AG04449 (cell line): ENCODE data around the gene POU3F1.

ENCODE experiments used
- CTCF ChIA-PET: fragments of 350-600 bp; formaldehyde crosslinking; extraction: SDS; loops from one replicate; lab custom pipeline; 2021; ENCODE audit warnings: antibody characterized with exemption; lab: Yijun Ruan, JAX
- POLR2A ChIA-PET: fragments of 400-600, 350-600 bp; formaldehyde crosslinking; extraction: SDS; loops from one replicate; lab custom pipeline; 2020; ENCODE audit warnings: antibody characterized with exemption, inconsistent platforms; lab: Yijun Ruan, JAX
- DNase-seq: peaks from one replicate; pipeline ENCODE4 v3.0.0-alpha.2; 2010; ENCODE audit warnings: low read depth, low spot score
- H3K4me3 ChIP-seq: 2 replicates; pipeline ENCODE4 v1.5.1; 2011; ENCODE audit warnings: low read depth, mild to moderate bottlenecking, control low read depth, low read length
- CTCF ChIP-seq: IDR thresholded peaks from one replicate; pipeline ENCODE4 v1.5.1; 2011; ENCODE audit warnings: mild to moderate bottlenecking, moderate library complexity, low read length, control low read depth, inconsistent platforms; ENCODE audit not compliant: insufficient read depth; ENCODE audit errors: missing control alignments

The POU3F1 gene

DNA sequence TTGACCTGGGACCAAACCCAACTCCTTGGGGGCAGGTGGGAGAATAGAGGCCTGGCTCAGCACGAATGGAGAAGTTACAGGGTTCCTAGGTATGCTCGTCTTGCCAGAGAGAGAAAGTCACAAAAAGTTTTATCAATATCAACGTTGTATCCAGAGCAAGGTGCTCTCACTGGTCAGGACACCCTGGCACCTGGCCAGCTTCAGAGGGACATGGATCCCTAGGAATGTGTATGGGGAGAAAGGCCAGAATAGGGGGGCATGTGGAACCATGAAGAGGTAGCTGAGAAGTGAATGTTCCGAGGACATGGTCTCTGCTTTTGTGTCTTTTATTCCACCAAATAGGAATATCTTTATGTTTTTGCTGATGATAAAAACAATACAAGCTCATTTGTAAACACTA, 9.4 kb upstream of the POU3F1 start:
- ChIA-PET CTCF (interaction anchor here (1.2 to 1.5 kb wide), 2 partner anchors 16 to 30 kb away, joined by 3 read pairs; no protein-coding TSS in a partner anchor), POLR2A (no interaction called here)
- DNase-seq, result no peak
- no peak for TF ChIP-seq CTCF
- no peak overlapping the region for H3K4me3 ChIP-seq

- TF ChIP-seq CTCF, result no peak
- DNase-seq, result no peak
- ChIA-PET CTCF (no interaction called here), POLR2A (no interaction called here)
- H3K4me3 ChIP-seq, result no peak overlapping the region
Observed at GRCh38 chr1:38055398-38055797, 8.8 kb upstream of the POU3F1 start.

GRCh38 chr1:38053416-38054091, 7.0 kb upstream of the POU3F1 start:
- CTCF ChIA-PET, result interaction anchor here (1.6 kb wide), 1 partner anchor 26 kb away, joined by 5 read pairs; no protein-coding TSS in a partner anchor
- POLR2A ChIA-PET, result no interaction called here
- no peak overlapping the region for H3K4me3 ChIP-seq
- TF ChIP-seq CTCF, result no peak
- no peak for DNase-seq

DNA sequence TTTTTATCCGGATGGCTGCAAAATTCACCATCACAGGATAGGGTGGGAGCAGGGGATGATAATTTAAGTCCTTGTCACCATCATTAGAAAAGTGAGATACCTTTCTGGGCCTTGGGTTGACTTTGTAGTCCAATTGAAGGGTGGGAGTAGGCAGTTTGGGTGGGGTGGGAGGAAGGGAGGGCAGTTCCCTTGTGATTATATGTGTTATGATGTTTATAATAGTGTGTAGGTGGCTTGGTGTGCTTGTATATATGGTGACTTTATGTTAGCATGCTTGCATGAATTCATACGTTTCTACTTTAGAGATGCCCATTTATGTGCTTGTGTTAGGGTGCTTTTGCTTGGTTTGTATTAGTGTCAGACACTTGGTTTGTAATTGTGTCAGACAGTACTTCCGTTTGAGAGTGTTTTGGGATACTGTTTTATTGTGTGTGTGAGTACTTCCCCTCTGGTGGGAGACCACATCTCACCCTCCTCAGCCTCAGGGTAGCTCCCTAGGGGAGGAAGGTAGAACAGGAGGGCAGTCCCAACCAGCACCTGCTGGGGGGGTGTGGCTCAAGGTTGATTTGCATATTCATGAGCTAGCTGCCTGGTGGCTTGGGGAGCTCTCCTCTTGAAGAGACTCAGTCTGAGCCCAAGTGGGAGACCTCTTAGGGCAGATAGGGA, 6.3 kb upstream of the POU3F1 start:
- ChIA-PET CTCF (interaction anchor here (1.6 kb wide), 1 partner anchor 26 kb away, joined by 5 read pairs; no protein-coding TSS in a partner anchor), POLR2A (no interaction called here)
- no peak for TF ChIP-seq CTCF

DNA sequence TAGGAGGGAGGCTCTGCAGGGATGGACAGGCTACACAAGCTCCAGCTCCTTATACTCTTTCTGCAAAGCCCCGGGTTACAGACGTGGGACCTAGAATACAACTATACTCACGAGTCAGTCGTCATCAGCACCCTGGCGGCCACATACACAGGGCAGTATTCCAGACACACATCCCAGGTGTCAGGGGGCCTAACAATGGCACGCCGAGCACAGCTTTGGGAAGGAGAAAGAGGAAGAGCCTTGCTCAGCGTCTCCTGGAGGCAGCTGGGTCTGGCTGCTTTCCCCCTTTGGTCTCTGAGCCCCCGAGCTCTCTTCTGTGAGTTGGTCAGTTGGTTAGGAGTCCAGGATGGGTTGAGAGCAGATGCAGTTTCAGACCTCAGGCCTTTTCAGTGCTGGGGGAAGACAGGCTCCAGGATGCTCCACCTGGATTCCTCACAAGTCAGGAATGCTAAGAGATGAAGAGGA, 4.5 kb upstream of the POU3F1 start:
- CTCF ChIA-PET, result no interaction called here
- DNase-seq, result no peak
- POLR2A ChIA-PET, result no interaction called here
- H3K4me3 ChIP-seq, result no peak overlapping the region
- no peak for TF ChIP-seq CTCF

More for the DNA sequence above, 6.3 kb upstream of the POU3F1 start:
- no peak overlapping the region for H3K4me3 ChIP-seq
- DNase-seq, result no peak

DNA sequence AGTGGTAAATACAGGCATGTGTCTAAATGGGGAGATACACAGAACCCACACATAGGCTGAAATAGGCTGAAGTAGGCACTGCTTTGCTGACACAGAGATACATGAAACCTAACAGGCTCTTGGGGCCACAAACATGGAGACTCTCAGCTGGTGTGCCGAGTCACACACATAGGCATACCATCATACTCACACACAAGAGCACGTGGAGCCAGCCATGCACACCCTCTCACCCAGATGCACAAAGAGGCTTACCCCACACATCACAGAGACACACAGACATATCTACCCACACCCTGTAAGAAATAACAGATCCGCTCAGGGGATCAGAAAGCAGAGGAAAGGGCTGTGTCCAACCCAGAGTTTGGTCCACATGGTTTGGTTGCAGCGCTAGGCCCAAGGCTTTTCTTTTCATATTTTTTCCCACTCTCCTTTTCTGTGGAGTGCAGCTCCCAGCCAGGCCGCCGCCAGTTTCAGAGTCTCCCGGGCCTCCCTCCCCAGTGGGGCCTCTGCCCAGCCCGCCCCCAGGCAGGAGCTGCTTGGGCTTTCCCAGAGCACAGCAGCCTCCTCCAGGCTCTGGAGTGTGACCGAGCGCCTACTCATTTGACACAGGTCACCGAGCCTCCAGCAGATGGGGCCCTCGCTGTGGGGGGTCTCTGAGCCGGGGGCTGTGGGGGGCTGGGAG, 3.9 kb upstream of the POU3F1 start:
- CTCF ChIA-PET, result no interaction called here
- DNase-seq, result no peak
- no peak overlapping the region for H3K4me3 ChIP-seq
- TF ChIP-seq CTCF, result no peak
- POLR2A ChIA-PET, result no interaction called here
